ENCODE data around the gene SOBP. TPM values are rescaled to one million over a fixed set of nuclear protein-coding genes. Genes with fewer than 3 reads are reported as not detected.
"Not testable (repeated sequence)": the region's sequence is repeated elsewhere in the genome, so short reads cannot be mapped to it uniquely, and the experiment has no call there.

SOBP gene
- total RNA-seq, 2 donors from 2014 or later, result 0.97 TPM; not detected in 1

GRCh38 chr6:107475360-107475759 is 14.6 kb upstream of the SOBP start:
- ATAC-seq; DNase-seq (ENCODE audit: low spot score in 2 of 2); H3K9me3 Mint-ChIP-seq; H3K36me3 Mint-ChIP-seq; H3K27ac Mint-ChIP-seq: not testable (repeated sequence)

GRCh38 chr6:107475826-107476225 is 14.1 kb upstream of the SOBP start:
- ATAC-seq; H3K9me3 Mint-ChIP-seq; H3K27ac Mint-ChIP-seq; DNase-seq (ENCODE audit: low spot score in 2 of 2); H3K36me3 Mint-ChIP-seq: not testable (repeated sequence)

GRCh38 chr6:107479089-107479690 is 10.7 kb upstream of the SOBP start:
- H3K9me3 Mint-ChIP-seq, result no peaks in the 10 kb centered on the region
- DNase-seq (ENCODE audit: low spot score in 2 of 2), result no peak
- ATAC-seq, result no peak
- H3K27ac Mint-ChIP-seq, result no peak overlapping the region
- no peaks in the 10 kb centered on the region for H3K36me3 Mint-ChIP-seq

GRCh38 chr6:107485157-107485556 is 4.8 kb upstream of the SOBP start:
- Mint-ChIP-seq H3K27ac (no peak overlapping the region), H3K36me3 (peaks cover 6 to 9% of the 10 kb centered on the region in 2 donors), H3K9me3 (no peaks in the 10 kb centered on the region)
- ATAC-seq (no peak), DNase-seq (ENCODE audit: low spot score in 2 of 2) (no peak)

- DNase-seq (ENCODE audit: low spot score in 2 of 2) (no peak), ATAC-seq (no peak)
- peaks cover 6 to 14% of the 10 kb centered on the region in 2 donors for H3K36me3 Mint-ChIP-seq
- no peaks in the 10 kb centered on the region for H3K9me3 Mint-ChIP-seq
- H3K27ac Mint-ChIP-seq, result peak overlapping the region in 1 of 2 donors; percentile 16
These were observed 1.6 kb upstream of the SOBP start for GRCh38 chr6:107488174-107488874.

GRCh38 chr6:107488875-107489635 is 862 bp upstream of the SOBP start:
- no peaks in the 10 kb centered on the region for H3K9me3 Mint-ChIP-seq
- ATAC-seq (peak; percentile 8 to 38), DNase-seq (ENCODE audit: low spot score in 2 of 2) (peak in 1 of 2 donors; percentile 36)
- peaks cover 6 to 14% of the 10 kb centered on the region in 2 donors for H3K36me3 Mint-ChIP-seq
- peak overlapping the region in 1 of 2 donors; percentile 16 for H3K27ac Mint-ChIP-seq

GRCh38 chr6:107490566-107491137 is 735 bp downstream of the SOBP start:
- no peaks in the 10 kb centered on the region for H3K9me3 Mint-ChIP-seq
- H3K36me3 Mint-ChIP-seq, result peaks cover 6 to 14% of the 10 kb centered on the region in 2 donors
- ATAC-seq, result peak; percentile 11 to 25
- H3K27ac Mint-ChIP-seq, result no peak overlapping the region
- DNase-seq (ENCODE audit: low spot score in 2 of 2), result no peak

- Mint-ChIP-seq H3K36me3 (peaks cover 6 to 14% of the 10 kb centered on the region in 2 donors), H3K27ac (no peak overlapping the region), H3K9me3 (no peaks in the 10 kb centered on the region)
- DNase-seq (ENCODE audit: low spot score in 2 of 2) (peak in 1 of 2 donors; percentile 8), ATAC-seq (peak in 1 of 2 donors; percentile 11)
These were observed 1.3 kb downstream of the SOBP start for GRCh38 chr6:107491138-107491609.

GRCh38 chr6:107491760-107492660 is 2.1 kb downstream of the SOBP start:
- H3K27ac Mint-ChIP-seq, result no peak overlapping the region
- ATAC-seq (no peak), DNase-seq (ENCODE audit: low spot score in 2 of 2) (no peak)
- peaks cover 6 to 14% of the 10 kb centered on the region in 2 donors for H3K36me3 Mint-ChIP-seq
- H3K9me3 Mint-ChIP-seq, result no peaks in the 10 kb centered on the region

GRCh38 chr6:107493158-107494057 is 3.5 kb downstream of the SOBP start:
- no peak for DNase-seq (ENCODE audit: low spot score in 2 of 2)
- no peak for ATAC-seq
- peaks cover 6 to 11% of the 10 kb centered on the region in 2 donors for H3K36me3 Mint-ChIP-seq
- H3K27ac Mint-ChIP-seq, result no peak overlapping the region
- H3K9me3 Mint-ChIP-seq, result no peaks in the 10 kb centered on the region

- no peaks in the 10 kb centered on the region for H3K9me3 Mint-ChIP-seq
- peaks cover 0 to 4% of the 10 kb centered on the region in 2 donors for H3K36me3 Mint-ChIP-seq
- no peak for DNase-seq (ENCODE audit: low spot score in 2 of 2)
- no peak overlapping the region for H3K27ac Mint-ChIP-seq
- ATAC-seq, result no peak
These were observed 5.3 kb downstream of the SOBP start for GRCh38 chr6:107495196-107495643.

GRCh38 chr6:107495971-107496370 is 6.1 kb downstream of the SOBP start:
- Mint-ChIP-seq H3K36me3 (peaks cover 0 to 4% of the 10 kb centered on the region in 2 donors), H3K27ac (no peak overlapping the region)

GRCh38 chr6:107496892-107497684 is 7.2 kb downstream of the SOBP start:
- no peaks in the 10 kb centered on the region for H3K36me3 Mint-ChIP-seq
- no peak overlapping the region for H3K27ac Mint-ChIP-seq
- ATAC-seq (no peak), DNase-seq (ENCODE audit: low spot score in 2 of 2) (no peak)
- H3K9me3 Mint-ChIP-seq, result no peaks in the 10 kb centered on the region

More at GRCh38 chr6:107495971-107496370, 6.1 kb downstream of the SOBP start:
- no peak for ATAC-seq
- no peaks in the 10 kb centered on the region for H3K9me3 Mint-ChIP-seq
- DNase-seq (ENCODE audit: low spot score in 2 of 2), result no peak

GRCh38 chr6:107504270-107505026 is 14.5 kb downstream of the SOBP start:
- no peak for DNase-seq (ENCODE audit: low spot score in 2 of 2)
- ATAC-seq, result no peak
- H3K36me3 Mint-ChIP-seq, result no peaks in the 10 kb centered on the region
- no peak overlapping the region for H3K27ac Mint-ChIP-seq
- no peaks in the 10 kb centered on the region for H3K9me3 Mint-ChIP-seq
